Measurements from ENCODE around the gene KCNH6.

KCNH6 gene

GRCh38 chr17:63588797-63589196 lies 65.6 kb downstream of the KCNH6 start:
- 91 to 99% methylated on average over 11 of the region's 11 CpGs for WGBS, 2 experiments (ENCODE audit: insufficient coverage in 2 of 2)

GRCh38 chr17:63589646-63590045 lies 66.5 kb downstream of the KCNH6 start:
- peaks cover 93% of the 10 kb centered on the region for H3K36me3 ChIP-seq (ENCODE audit: control insufficient read depth, insufficient read depth, low read length)
- H3K27ac ChIP-seq (ENCODE audit: low read depth, low read length, severe bottlenecking) = no peak overlapping the region
- 100% methylated on average over 1 of the region's 1 CpG for WGBS, 2 experiments (ENCODE audit: insufficient coverage in 2 of 2)
- no peaks in the 10 kb centered on the region for H3K9me3 ChIP-seq (ENCODE audit: control insufficient read depth, low read length)
- no peaks in the 10 kb centered on the region for H3K4me1 ChIP-seq (ENCODE audit: control insufficient read depth, insufficient read depth, low read length, poor library complexity, severe bottlenecking)
- no peak overlapping the region for H3K4me3 ChIP-seq (ENCODE audit: extremely low read depth, insufficient read depth, low read length, poor library complexity, severe bottlenecking)

More at GRCh38 chr17:63588797-63589196, 65.6 kb downstream of the KCNH6 start:
- Histone ChIP-seq H3K4me1 (ENCODE audit: control insufficient read depth, insufficient read depth, low read length, poor library complexity, severe bottlenecking) (no peaks in the 10 kb centered on the region), H3K27ac (ENCODE audit: low read depth, low read length, severe bottlenecking) (no peak overlapping the region), H3K4me3 (ENCODE audit: extremely low read depth, insufficient read depth, low read length, poor library complexity, severe bottlenecking) (no peak overlapping the region), H3K9me3 (ENCODE audit: control insufficient read depth, low read length) (no peaks in the 10 kb centered on the region), H3K36me3 (ENCODE audit: control insufficient read depth, insufficient read depth, low read length) (peaks cover 87% of the 10 kb centered on the region)

GRCh38 chr17:63592797-63593196 lies 69.6 kb downstream of the KCNH6 start:
- H3K9me3 ChIP-seq (ENCODE audit: control insufficient read depth, low read length) = no peaks in the 10 kb centered on the region
- peaks cover 70% of the 10 kb centered on the region for H3K36me3 ChIP-seq (ENCODE audit: control insufficient read depth, insufficient read depth, low read length)
- H3K4me1 ChIP-seq (ENCODE audit: control insufficient read depth, insufficient read depth, low read length, poor library complexity, severe bottlenecking) = no peaks in the 10 kb centered on the region
- H3K27ac ChIP-seq (ENCODE audit: low read depth, low read length, severe bottlenecking) = no peak overlapping the region
- 84 to 100% methylated on average over 2 to 3 of the region's 3 CpGs for WGBS, 2 experiments (ENCODE audit: insufficient coverage in 2 of 2)
- no peak overlapping the region for H3K4me3 ChIP-seq (ENCODE audit: extremely low read depth, insufficient read depth, low read length, poor library complexity, severe bottlenecking)

GRCh38 chr17:63595132-63595531 lies 72.0 kb downstream of the KCNH6 start:
- Histone ChIP-seq H3K9me3 (ENCODE audit: control insufficient read depth, low read length) (no peaks in the 10 kb centered on the region), H3K4me1 (ENCODE audit: control insufficient read depth, insufficient read depth, low read length, poor library complexity, severe bottlenecking) (no peaks in the 10 kb centered on the region), H3K4me3 (ENCODE audit: extremely low read depth, insufficient read depth, low read length, poor library complexity, severe bottlenecking) (no peak overlapping the region), H3K27ac (ENCODE audit: low read depth, low read length, severe bottlenecking) (no peak overlapping the region), H3K36me3 (ENCODE audit: control insufficient read depth, insufficient read depth, low read length) (peaks cover 48% of the 10 kb centered on the region)
- WGBS, 2 experiments (ENCODE audit: insufficient coverage in 2 of 2) = 100% methylated on average over 1 to 2 of the region's 3 CpGs

Measured in mesodermal cell (in vitro differentiated cells).